Measurements from ENCODE around the gene IPO4. TPM values are rescaled to one million over a fixed set of nuclear protein-coding genes. Genes with fewer than 3 reads are reported as not detected.

Gene IPO4
- total RNA-seq, 1 experiment from 2014 or later, result 165 TPM

- no peak for DNase-seq (ENCODE audit: low read depth)
These were observed 11.4 kb downstream of the IPO4 start for GRCh38 chr14:24177041-24177825.

GRCh38 chr14:24176599-24176998, 12.0 kb downstream of the IPO4 start:
- no peak for DNase-seq (ENCODE audit: low read depth)

GRCh38 chr14:24172871-24173281, 15.7 kb downstream of the IPO4 start:
- DNase-seq (ENCODE audit: low read depth), result no peak

- no peak for DNase-seq (ENCODE audit: low read depth)
These were observed 16.3 kb downstream of the IPO4 start for GRCh38 chr14:24172261-24172860.

- DNase-seq (ENCODE audit: low read depth), result no peak
These were observed 17.0 kb downstream of the IPO4 start, which contains the start of gene REC8 for GRCh38 chr14:24171422-24172260. REC8 (plus strand) TSS chr14:24172080; CDS start chr14:24172553, 473 bp downstream.

GRCh38 chr14:24167469-24168114, 21.0 kb downstream of the IPO4 start:
- DNase-seq (ENCODE audit: low read depth), result no peak

GRCh38 chr14:24165785-24166184, 22.8 kb downstream of the IPO4 start:
- DNase-seq (ENCODE audit: low read depth), result no peak

- DNase-seq (ENCODE audit: low read depth), result no peak
These were observed 24.1 kb downstream of the IPO4 start for GRCh38 chr14:24164518-24164991.

- no peak for DNase-seq (ENCODE audit: low read depth)
These were observed 26.5 kb downstream of the IPO4 start for GRCh38 chr14:24162093-24162492.

GRCh38 chr14:24160850-24161804, 27.5 kb downstream of the IPO4 start, which contains the start of gene IRF9:
IRF9 (plus strand) TSS chr14:24161265; CDS start chr14:24162145, 880 bp downstream.
- peak; percentile 97 for DNase-seq (ENCODE audit: low read depth)

- no peak for DNase-seq (ENCODE audit: low read depth)
These were observed 28.1 kb downstream of the IPO4 start for GRCh38 chr14:24160499-24160849.

GRCh38 chr14:24159777-24160498, 28.7 kb downstream of the IPO4 start:
- no peak for DNase-seq (ENCODE audit: low read depth)

- DNase-seq (ENCODE audit: low read depth), result no peak
These were observed 31.3 kb downstream of the IPO4 start for GRCh38 chr14:24157331-24157730.

GRCh38 chr14:24156840-24157239, 31.8 kb downstream of the IPO4 start:
- no peak for DNase-seq (ENCODE audit: low read depth)

- DNase-seq (ENCODE audit: low read depth), result no peak
These were observed 33.5 kb downstream of the IPO4 start for GRCh38 chr14:24155100-24155499.

GRCh38 chr14:24151404-24152080, 37.1 kb downstream of the IPO4 start:
- no peak for DNase-seq (ENCODE audit: low read depth)

GRCh38 chr14:24150993-24151392, 37.6 kb downstream of the IPO4 start:
- DNase-seq (ENCODE audit: low read depth), result no peak

GRCh38 chr14:24150567-24150966, 38.0 kb downstream of the IPO4 start:
- no peak for DNase-seq (ENCODE audit: low read depth)

GRCh38 chr14:24150061-24150460, 38.6 kb downstream of the IPO4 start:
- DNase-seq (ENCODE audit: low read depth), result no peak
